Progenitor cell of endocrine pancreas (in vitro differentiated cells): ENCODE data around the gene ACTN1. TPM values are rescaled to one million over a fixed set of nuclear protein-coding genes. Genes with fewer than 3 reads are reported as not detected.

Experiments used
- DNase-seq: peaks from one replicate; pipeline ENCODE4 v3.0.0; 2021; ENCODE audit warnings: low spot score; ENCODE audit not compliant: unreplicated experiment
- H3K27ac Mint-ChIP-seq: 2 replicates; pipeline ENCODE4 v1.8.0; 2021; ENCODE audit warnings: mild to moderate bottlenecking, moderate library complexity, mixed read lengths
- H3K27me3 Mint-ChIP-seq: 2 replicates; pipeline ENCODE4 v1.8.0; 2021; ENCODE audit warnings: mixed read lengths
- H3K36me3 Mint-ChIP-seq: 2 replicates; pipeline ENCODE4 v1.8.0; 2022; ENCODE audit warnings: mixed read lengths; ENCODE audit not compliant: insufficient read depth
- H3K4me1 Mint-ChIP-seq: 2 replicates; pipeline ENCODE4 v1.8.0; 2021; ENCODE audit warnings: low read depth, mixed read lengths
- H3K4me3 Mint-ChIP-seq: 2 replicates; pipeline ENCODE4 v1.8.0; 2021; ENCODE audit warnings: low read depth, mild to moderate bottlenecking, moderate library complexity, mixed read lengths
- H3K9me3 Mint-ChIP-seq: 2 replicates; pipeline ENCODE4 v1.8.0; 2021; ENCODE audit warnings: low read depth, mixed read lengths
- CTCF ChIP-seq: fragments of 200-600 bp; sonication (generic); IDR thresholded peaks from one replicate; pipeline ENCODE4 v1.5.0; 2021; ENCODE audit warnings: antibody characterized with exemption, mild to moderate bottlenecking; ENCODE audit not compliant: unreplicated experiment
- total RNA-seq: library from RNA; stranded (reverse); gene quantifications from 2 replicates; pipeline ENCODE4 v1.2.1, GENCODE V29; 2021

Gene ACTN1
- total RNA-seq, 1 donor from 2014 or later, result 92.6 TPM

- no peak for TF ChIP-seq CTCF
- Mint-ChIP-seq H3K27ac (no peak overlapping the region), H3K36me3 (no peaks in the 10 kb centered on the region), H3K4me1 (peaks cover 5% of the 10 kb centered on the region), H3K4me3 (no peak overlapping the region), H3K27me3 (no peaks in the 10 kb centered on the region), H3K9me3 (no peaks in the 10 kb centered on the region)
- no peak for DNase-seq
Observed at GRCh38 chr14:69014829-69015259, 35.7 kb upstream of the ACTN1 start.

- Mint-ChIP-seq H3K27me3 (no peaks in the 10 kb centered on the region), H3K4me3 (no peak overlapping the region), H3K4me1 (peaks cover 5% of the 10 kb centered on the region), H3K36me3 (no peaks in the 10 kb centered on the region), H3K9me3 (no peaks in the 10 kb centered on the region), H3K27ac (no peak overlapping the region)
- DNase-seq, result no peak
- TF ChIP-seq CTCF, result no peak
Observed at GRCh38 chr14:69013943-69014782, 35.1 kb upstream of the ACTN1 start.

GRCh38 chr14:69012256-69012953 lies 33.3 kb upstream of the ACTN1 start:
- Mint-ChIP-seq H3K4me3 (no peak overlapping the region), H3K4me1 (peaks cover 5% of the 10 kb centered on the region), H3K27me3 (no peaks in the 10 kb centered on the region), H3K27ac (no peak overlapping the region), H3K9me3 (no peaks in the 10 kb centered on the region), H3K36me3 (no peaks in the 10 kb centered on the region)
- no peak for DNase-seq
- no peak for TF ChIP-seq CTCF

GRCh38 chr14:69010648-69011047 lies 31.5 kb upstream of the ACTN1 start:
- DNase-seq, result no peak
- TF ChIP-seq CTCF, result no peak
- Mint-ChIP-seq H3K36me3 (no peaks in the 10 kb centered on the region), H3K4me3 (no peak overlapping the region), H3K27me3 (peaks cover 2% of the 10 kb centered on the region), H3K4me1 (peaks cover 5% of the 10 kb centered on the region), H3K27ac (no peak overlapping the region), H3K9me3 (no peaks in the 10 kb centered on the region)

- peaks cover 7% of the 10 kb centered on the region for H3K4me1 Mint-ChIP-seq
- no peak overlapping the region for H3K27ac Mint-ChIP-seq
- peaks cover 7% of the 10 kb centered on the region for H3K27me3 Mint-ChIP-seq
- no peak for DNase-seq
- no peak overlapping the region for H3K4me3 Mint-ChIP-seq
- H3K9me3 Mint-ChIP-seq, result no peaks in the 10 kb centered on the region
- TF ChIP-seq CTCF, result no peak
- H3K36me3 Mint-ChIP-seq, result no peaks in the 10 kb centered on the region
Observed at GRCh38 chr14:69008421-69008884, 29.4 kb upstream of the ACTN1 start.
